ENCODE data around the gene OR2M5. TPM values are rescaled to one million over a fixed set of nuclear protein-coding genes. Genes with fewer than 3 reads are reported as not detected.

The OR2M5 gene
- total and polyA plus RNA-seq, 9 of the 15 experiments (the other 6 are each of a cell fraction or from before 2014, with no cell fraction given): not detected

GRCh38 chr1:248189026-248189425, 44.1 kb downstream of the OR2M5 start:
- no peak for FAIRE-seq
- no peak overlapping the region for H2AFZ ChIP-seq (ENCODE audit: low read depth, low read length)
- ATAC-seq: no peak
- BruUV-seq (replicated peaks): no TSS peak
- H3K4me1 ChIP-seq (replicated peaks in 1 of 2; ENCODE audit: control insufficient read depth in 2 of 2, insufficient read depth in 2 of 2, low read length in 2 of 2): no peaks in the 10 kb centered on the region
- POLR2A ChIA-PET: no interaction called here
- H3K36me3 ChIP-seq (ENCODE audit: control insufficient read depth, insufficient read depth, low read length): no peaks in the 10 kb centered on the region
- H4K20me1 ChIP-seq (replicated peaks; ENCODE audit: control insufficient read depth, insufficient read depth, low read length): no peaks in the 10 kb centered on the region
- no peak overlapping the region for H3K4me3 ChIP-seq
- no peaks in the 10 kb centered on the region for H3K79me2 ChIP-seq (ENCODE audit: control insufficient read depth, insufficient read depth, low read length)
- H3K9me1 ChIP-seq (ENCODE audit: control insufficient read depth, insufficient read depth, low read length): no peaks in the 10 kb centered on the region
- TF ChIP-seq TAF7 (tag; IDR thresholded peaks at IDR 0.05) (no peak), PKNOX1 (IDR thresholded peaks at IDR 0.05) (no peak), SETDB1 (IDR thresholded peaks at IDR 0.05; ENCODE audit: low read length) (no peak), MCM2 (IDR thresholded peaks at IDR 0.05; ENCODE audit: low read depth) (no peak), FOS (IDR thresholded peaks at IDR 0.05; ENCODE audit: extremely low read depth, insufficient read length) (no peak), ZNF282 (CRISPR knock-in tag; IDR thresholded peaks at IDR 0.05) (no peak), ZBTB7A (IDR thresholded peaks at IDR 0.05; ENCODE audit: borderline replicate concordance, control insufficient read depth, low read depth, low read length) (no peak), ILK (tag; IDR thresholded peaks at IDR 0.05; ENCODE audit: borderline replicate concordance, low read depth) (no peak), TOE1 (IDR thresholded peaks at IDR 0.05; ENCODE audit: borderline replicate concordance) (no peak), TOE1 (CRISPR knock-in tag; IDR thresholded peaks at IDR 0.05; ENCODE audit: borderline replicate concordance, low read depth) (no peak), WHSC1 (IDR thresholded peaks at IDR 0.05; ENCODE audit: low read length) (no peak), ZNF174 (CRISPR knock-in tag; IDR thresholded peaks at IDR 0.05) (no peak), GTF2F1 (IDR thresholded peaks at IDR 0.05; ENCODE audit: low read depth, low read length) (no peak), PTRF (tag; IDR thresholded peaks at IDR 0.05) (no peak), ZNF444 (CRISPR knock-in tag; IDR thresholded peaks at IDR 0.05) (no peak)
- TF ChIP-seq, protein P1, sequence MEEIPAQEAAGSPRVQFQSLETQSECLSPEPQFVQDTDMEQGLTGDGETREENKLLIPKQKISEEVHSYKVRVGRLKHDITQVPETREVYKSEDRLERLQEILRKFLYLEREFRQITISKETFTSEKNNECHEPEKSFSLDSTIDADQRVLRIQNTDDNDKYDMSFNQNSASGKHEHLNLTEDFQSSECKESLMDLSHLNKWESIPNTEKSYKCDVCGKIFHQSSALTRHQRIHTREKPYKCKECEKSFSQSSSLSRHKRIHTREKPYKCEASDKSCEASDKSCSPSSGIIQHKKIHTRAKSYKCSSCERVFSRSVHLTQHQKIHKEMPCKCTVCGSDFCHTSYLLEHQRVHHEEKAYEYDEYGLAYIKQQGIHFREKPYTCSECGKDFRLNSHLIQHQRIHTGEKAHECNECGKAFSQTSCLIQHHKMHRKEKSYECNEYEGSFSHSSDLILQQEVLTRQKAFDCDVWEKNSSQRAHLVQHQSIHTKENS (CRISPR knock-in tag; IDR thresholded peaks at IDR 0.05): no peak
- TF ChIP-seq, protein P2, sequence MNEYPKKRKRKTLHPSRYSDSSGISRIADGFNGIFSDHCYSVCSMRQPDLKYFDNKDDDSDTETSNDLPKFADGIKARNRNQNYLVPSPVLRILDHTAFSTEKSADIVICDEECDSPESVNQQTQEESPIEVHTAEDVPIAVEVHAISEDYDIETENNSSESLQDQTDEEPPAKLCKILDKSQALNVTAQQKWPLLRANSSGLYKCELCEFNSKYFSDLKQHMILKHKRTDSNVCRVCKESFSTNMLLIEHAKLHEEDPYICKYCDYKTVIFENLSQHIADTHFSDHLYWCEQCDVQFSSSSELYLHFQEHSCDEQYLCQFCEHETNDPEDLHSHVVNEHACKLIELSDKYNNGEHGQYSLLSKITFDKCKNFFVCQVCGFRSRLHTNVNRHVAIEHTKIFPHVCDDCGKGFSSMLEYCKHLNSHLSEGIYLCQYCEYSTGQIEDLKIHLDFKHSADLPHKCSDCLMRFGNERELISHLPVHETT (CRISPR knock-in tag; conservative IDR thresholded peaks at IDR 0.05 in 1 of 2, IDR thresholded peaks at IDR 0.05 in 1 of 2): no peak
- DNase-seq (ENCODE audit: extremely low read depth in 1 of 4, low spot score in 3 of 4): no peak
- no peak overlapping the region for H3K27ac ChIP-seq (ENCODE audit: extremely low read depth, low read depth, low read length)
- H3K9me3 ChIP-seq (replicated peaks; ENCODE audit: control insufficient read depth, insufficient read depth, low read depth, low read length): no peaks in the 10 kb centered on the region; the same call in 1 of the 2 replicates
- CTCF ChIA-PET (ENCODE audit: low intra/inter-chr PET ratio): no interaction called here
- H3K9ac ChIP-seq (ENCODE audit: insufficient read depth in 1 of 2, low read depth in 2 of 2, low read length in 2 of 2): no peak overlapping the region
- in situ Hi-C loops (cut with MboI): no loop called here
- intact Hi-C loops (cut with micrococcal nuclease): no loop called here
- no peak overlapping the region for H3K4me2 ChIP-seq (ENCODE audit: insufficient read depth, low read length)
- no peaks in the 10 kb centered on the region for H3K27me3 ChIP-seq (ENCODE audit: control insufficient read depth in 2 of 2, insufficient read depth in 2 of 2, low read length in 2 of 2)
- WGBS (ENCODE audit: insufficient coverage, low coverage, missing lambda C conversion rate): under 1% methylated on average over 11 of the region's 11 CpGs

Data from K562 (cell line).